ENCODE measurements around the gene LHX1.

GRCh38 chr17:36978810-36979564, 41.7 kb downstream of the LHX1 start:
- TF ChIP-seq CTCF (IDR thresholded peaks at IDR 0.05) (no peak), EP300 (IDR thresholded peaks at IDR 0.05) (no peak), POLR2A (IDR thresholded peaks at IDR 0.05) (no peak)
